Mesenchymal stem cell (in vitro differentiated cells and primary cell): ENCODE data around the gene LCN6.

Experiments
- DNase-seq: peaks from one replicate; pipeline ENCODE4 v3.0.0-alpha.2; 2013
- H2AFZ ChIP-seq: one replicate; pipeline ENCODE4 v1.6.1; 2013; ENCODE audit warnings: low read depth, mild to moderate bottlenecking, control low read depth, inconsistent platforms, low read length, moderate library complexity
- H2AK5ac ChIP-seq: 2 replicates; pipeline ENCODE4 v1.6.1; 2013; ENCODE audit warnings: low read length, moderate library complexity, mild to moderate bottlenecking, inconsistent platforms; ENCODE audit not compliant: severe bottlenecking
- H2BK120ac ChIP-seq: one replicate; pipeline ENCODE4 v1.6.1; 2013; ENCODE audit warnings: low read depth, mild to moderate bottlenecking, inconsistent platforms, low read length, moderate library complexity
- H2BK12ac ChIP-seq, 2 experiments: one replicate each; pipeline ENCODE4 v1.6.1; 2013; ENCODE audit warnings: inconsistent platforms in 2 of 2, low read length in 2 of 2, mild to moderate bottlenecking in 2 of 2, moderate library complexity in 2 of 2, control low read depth in 1 of 2
- H2BK15ac ChIP-seq: one replicate; pipeline ENCODE4 v1.6.1; 2013; ENCODE audit warnings: mild to moderate bottlenecking, low read depth, inconsistent platforms; ENCODE audit not compliant: poor library complexity, severe bottlenecking
- H2BK5ac ChIP-seq: 2 replicates; pipeline ENCODE4 v1.6.1; 2013; ENCODE audit warnings: low read depth, mild to moderate bottlenecking, low read length, control low read depth, inconsistent platforms; ENCODE audit not compliant: poor library complexity, severe bottlenecking
- H3K14ac ChIP-seq, 2 experiments: one replicate each; pipeline ENCODE4 v1.6.1; 2013; ENCODE audit warnings: inconsistent platforms in 2 of 2, low read length in 2 of 2, control low read depth in 1 of 2, mild to moderate bottlenecking in 1 of 2, moderate library complexity in 1 of 2
- H3K18ac ChIP-seq, 2 experiments: one replicate each; pipeline ENCODE4 v1.6.1; 2013; ENCODE audit warnings: inconsistent platforms in 2 of 2, low read length in 2 of 2, control low read depth in 1 of 2, low read depth in 1 of 2, mild to moderate bottlenecking in 1 of 2
- H3K23ac ChIP-seq, 2 experiments: one replicate each; pipeline ENCODE4 v1.6.1; 2013; ENCODE audit warnings: inconsistent platforms in 2 of 2, low read length in 2 of 2, mild to moderate bottlenecking in 2 of 2, moderate library complexity in 2 of 2, control low read depth in 1 of 2
- H3K27ac ChIP-seq: 2 replicates; pipeline ENCODE4 v1.5.1; 2013; ENCODE audit warnings: mild to moderate bottlenecking, moderate library complexity, low read length, control low read depth, inconsistent platforms; ENCODE audit not compliant: poor library complexity, severe bottlenecking
- H3K27me3 ChIP-seq, 2 experiments: 2 replicates each; pipeline versions ENCODE4 v1.6.1 to v1.7.0; 2013; ENCODE audit warnings: low read length in 2 of 2, mild to moderate bottlenecking in 2 of 2, moderate library complexity in 2 of 2, control low read depth in 1 of 2, inconsistent platforms in 1 of 2; ENCODE audit not compliant: control insufficient read depth in 1 of 2, insufficient read depth in 1 of 2
- H3K36me3 ChIP-seq, 2 experiments: 2 replicates each; pipeline versions ENCODE4 v1.6.1 to v1.7.0; 2013; ENCODE audit warnings: low read length in 2 of 2, control low read depth in 1 of 2, inconsistent platforms in 1 of 2, low read depth in 1 of 2, mild to moderate bottlenecking in 1 of 2; ENCODE audit not compliant: insufficient read depth in 2 of 2, control insufficient read depth in 1 of 2
- H3K4ac ChIP-seq, 2 experiments: one replicate each; pipeline ENCODE4 v1.6.1; 2013; ENCODE audit warnings: inconsistent platforms in 2 of 2, low read length in 2 of 2, mild to moderate bottlenecking in 2 of 2, moderate library complexity in 2 of 2, control low read depth in 1 of 2, low read depth in 1 of 2
- H3K4me1 ChIP-seq: 2 replicates; pipeline ENCODE4 v1.6.1; 2013; ENCODE audit warnings: low read depth, low read length, control low read depth; ENCODE audit not compliant: control insufficient read depth, insufficient read depth
- H3K4me2 ChIP-seq: 2 replicates; pipeline ENCODE4 v1.6.1; 2013; ENCODE audit warnings: low read length, mild to moderate bottlenecking, inconsistent platforms; ENCODE audit not compliant: poor library complexity, severe bottlenecking
- H3K4me3 ChIP-seq, 2 experiments: 2 replicates each; pipeline versions ENCODE4 v1.5.1 to v1.7.0; 2013; ENCODE audit warnings: low read length in 2 of 2, mild to moderate bottlenecking in 2 of 2, control low read depth in 1 of 2, low read depth in 1 of 2; ENCODE audit not compliant: insufficient read depth in 1 of 2
- H3K79me1 ChIP-seq: replicated peaks from 2 replicates; pipeline ENCODE4 v1.6.1; 2013; ENCODE audit warnings: mild to moderate bottlenecking, control low read depth, low read length, inconsistent platforms; ENCODE audit not compliant: poor library complexity, severe bottlenecking
- H3K9ac ChIP-seq: 2 replicates; pipeline ENCODE4 v1.7.0; 2013; ENCODE audit warnings: mild to moderate bottlenecking, low read length, moderate library complexity
- H3K9me3 ChIP-seq: 2 replicates; pipeline ENCODE4 v1.7.0; 2013; ENCODE audit warnings: mild to moderate bottlenecking, low read length; ENCODE audit not compliant: control insufficient read depth
- H4K8ac ChIP-seq: one replicate; pipeline ENCODE4 v1.6.1; 2013; ENCODE audit warnings: inconsistent platforms, mild to moderate bottlenecking, low read length, moderate library complexity
- H4K91ac ChIP-seq: one replicate; pipeline ENCODE4 v1.6.1; 2013; ENCODE audit warnings: mild to moderate bottlenecking, low read length, inconsistent platforms
- WGBS: methylation state at CpG from one replicate; pipeline ENCODE4 v1.1.7; 2013; ENCODE audit warnings: mixed read lengths; 5-methylcytosine and 5-hydroxymethylcytosine counted together

Gene LCN6

GRCh38 chr9:136733611-136734010 is 14.7 kb downstream of the LCN6 start:
- no peak overlapping the region for H2AK5ac ChIP-seq
- no peak overlapping the region for H3K27ac ChIP-seq
- no peak overlapping the region for H4K91ac ChIP-seq
- H3K36me3 ChIP-seq, result peaks cover 0 to 3% of the 10 kb centered on the region in 2 experiments
- no peak overlapping the region for H3K4me2 ChIP-seq
- H3K4me3 ChIP-seq, result no peak overlapping the region
- H2BK120ac ChIP-seq, result no peak overlapping the region
- no peak for DNase-seq
- H2BK5ac ChIP-seq, result no peak overlapping the region
- H3K18ac ChIP-seq, result no peak overlapping the region
- H3K9ac ChIP-seq, result no peak overlapping the region
- H3K79me1 ChIP-seq, result peaks cover 8% of the 10 kb centered on the region
- H3K4ac ChIP-seq, result no peak overlapping the region
- no peak overlapping the region for H2BK12ac ChIP-seq
- H3K4me1 ChIP-seq, result peaks cover 7% of the 10 kb centered on the region
- H3K23ac ChIP-seq, result no peak overlapping the region
- no peak overlapping the region for H4K8ac ChIP-seq
- 90% methylated on average over 12 of the region's 12 CpGs for WGBS
- no peak overlapping the region for H2AFZ ChIP-seq
- no peak overlapping the region for H2BK15ac ChIP-seq
- H3K14ac ChIP-seq, result no peak overlapping the region
- no peaks in the 10 kb centered on the region for H3K9me3 ChIP-seq
- H3K27me3 ChIP-seq, result peaks cover 11 to 14% of the 10 kb centered on the region in 2 experiments

GRCh38 chr9:136732444-136733178 is 15.7 kb downstream of the LCN6 start:
- no peak for DNase-seq
- H3K4me1 ChIP-seq, result peaks cover 11% of the 10 kb centered on the region
- H2BK12ac ChIP-seq, result no peak overlapping the region
- H2BK15ac ChIP-seq, result no peak overlapping the region
- no peak overlapping the region for H2BK5ac ChIP-seq
- H3K9me3 ChIP-seq, result no peaks in the 10 kb centered on the region
- H2AFZ ChIP-seq, result no peak overlapping the region
- no peak overlapping the region for H2BK120ac ChIP-seq
- no peak overlapping the region for H4K91ac ChIP-seq
- H3K23ac ChIP-seq, result no peak overlapping the region
- no peak overlapping the region for H3K18ac ChIP-seq
- H2AK5ac ChIP-seq, result no peak overlapping the region
- WGBS, result 78% methylated on average over 16 of the region's 16 CpGs
- no peak overlapping the region for H3K9ac ChIP-seq
- no peak overlapping the region for H3K4me3 ChIP-seq
- H3K14ac ChIP-seq, result no peak overlapping the region
- no peak overlapping the region for H3K4me2 ChIP-seq
- peaks cover 4 to 6% of the 10 kb centered on the region in 2 experiments for H3K27me3 ChIP-seq
- no peak overlapping the region for H3K4ac ChIP-seq
- H4K8ac ChIP-seq, result no peak overlapping the region
- peaks cover 0 to 3% of the 10 kb centered on the region in 2 experiments for H3K36me3 ChIP-seq
- peaks cover 11% of the 10 kb centered on the region for H3K79me1 ChIP-seq
- H3K27ac ChIP-seq, result no peak overlapping the region

- Histone ChIP-seq H3K14ac (no peak overlapping the region), H3K27me3 (no peaks in the 10 kb centered on the region), H2BK5ac (no peak overlapping the region), H3K18ac (no peak overlapping the region), H4K8ac (no peak overlapping the region), H3K4me3 (peak overlapping the region in 1 of 2 experiments; percentile 99), H3K4me2 (no peak overlapping the region), H3K23ac (no peak overlapping the region), H2BK15ac (no peak overlapping the region), H3K4ac (no peak overlapping the region), H2BK120ac (no peak overlapping the region), H3K9ac (no peak overlapping the region), H2BK12ac (no peak overlapping the region), H3K27ac (no peak overlapping the region), H2AK5ac (no peak overlapping the region), H4K91ac (no peak overlapping the region), H3K4me1 (peaks cover 28% of the 10 kb centered on the region), H3K9me3 (no peaks in the 10 kb centered on the region), H3K36me3 (peaks cover 17 to 23% of the 10 kb centered on the region in 2 experiments), H3K79me1 (peaks cover 11% of the 10 kb centered on the region), H2AFZ (no peak overlapping the region)
- WGBS, result 98% methylated on average over 8 of the region's 8 CpGs
- no peak for DNase-seq
These were observed 18.4 kb downstream of the LCN6 start for GRCh38 chr9:136729926-136730325.

GRCh38 chr9:136729144-136729543 is 19.2 kb downstream of the LCN6 start:
- Histone ChIP-seq H2BK120ac (no peak overlapping the region), H3K4me1 (peaks cover 29% of the 10 kb centered on the region), H3K27ac (no peak overlapping the region), H3K18ac (peak overlapping the region in 1 of 2 experiments; percentile 6), H2BK5ac (no peak overlapping the region), H2BK15ac (no peak overlapping the region), H4K8ac (peak overlapping the region; percentile 14), H3K4me2 (peak overlapping the region; percentile 95), H3K27me3 (no peaks in the 10 kb centered on the region), H2AK5ac (no peak overlapping the region), H3K4me3 (peak overlapping the region in 1 of 2 experiments; percentile 99), H3K23ac (peak overlapping the region in 1 of 2 experiments; percentile 29), H3K14ac (peak overlapping the region in 1 of 2 experiments; percentile 6), H4K91ac (peak overlapping the region; percentile 69), H3K4ac (peak overlapping the region in 1 of 2 experiments; percentile 19), H3K79me1 (peaks cover 11% of the 10 kb centered on the region), H2BK12ac (no peak overlapping the region), H3K9me3 (no peaks in the 10 kb centered on the region), H2AFZ (peak overlapping the region; percentile 80), H3K9ac (peak overlapping the region; percentile 86), H3K36me3 (peaks cover 25 to 29% of the 10 kb centered on the region in 2 experiments)
- no peak for DNase-seq
- 75% methylated on average over 7 of the region's 7 CpGs for WGBS
